Anterior cingulate cortex (tissue), 58 donors: ENCODE measurements around the gene GSK3A.

Source experiments
- DNase-seq, 58 donors: peaks; one replicate each; lab custom pipeline; 2025; lab: John Stamatoyannopoulos, UW

The GSK3A gene

DNA sequence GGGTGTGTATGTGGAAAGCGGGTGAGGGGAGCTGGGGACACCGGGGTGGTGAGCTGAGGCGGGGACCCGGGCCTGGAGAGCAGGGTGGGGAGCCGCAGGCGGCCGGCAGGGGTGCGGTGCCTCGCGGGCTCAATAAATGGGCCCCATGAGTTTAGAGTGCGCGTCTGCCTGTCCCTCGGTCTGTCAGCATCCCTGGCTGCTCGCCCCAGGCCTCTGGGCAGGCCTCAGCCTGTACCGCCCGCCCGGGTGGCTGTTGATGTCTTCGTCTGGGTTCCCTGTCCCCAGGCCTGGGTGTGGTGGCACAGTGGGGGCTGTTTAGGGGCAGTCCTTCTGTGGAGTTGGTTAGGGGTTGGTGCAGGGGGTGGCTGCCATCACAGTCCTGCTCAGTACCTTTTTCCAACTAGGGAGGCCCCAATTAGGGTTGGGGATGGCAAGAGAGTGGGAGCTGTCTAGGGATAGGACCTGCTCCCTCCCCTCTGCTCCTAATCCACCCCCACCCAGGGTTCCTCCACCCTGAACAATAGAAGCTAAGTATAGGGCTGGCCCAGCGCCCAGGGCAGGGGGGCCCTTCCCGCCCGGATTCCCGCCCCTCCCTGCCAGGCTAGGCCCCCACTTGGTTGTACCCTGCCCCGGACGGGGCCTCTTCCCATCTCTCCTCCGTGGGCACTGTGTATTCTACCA lies 38.9 kb upstream of the GSK3A start:
- peak in 46 of 58 donors; percentile 29 to 89 (median 72) for DNase-seq

DNA sequence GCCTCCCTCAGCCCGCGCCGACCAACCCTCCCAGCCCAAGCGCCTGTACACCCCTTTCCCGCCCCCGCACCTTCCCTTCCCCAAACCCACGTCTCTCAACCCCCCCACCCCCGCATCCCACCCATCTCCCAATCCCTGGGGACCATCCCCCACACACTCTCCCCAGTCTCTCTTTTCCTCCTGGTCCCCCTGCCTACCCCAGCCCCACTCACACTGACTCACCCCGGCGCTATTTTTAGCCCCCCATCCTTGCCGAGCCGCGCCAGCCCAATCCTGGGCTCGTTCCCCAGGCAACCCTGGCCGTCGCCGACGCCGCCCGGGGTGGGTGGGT lies 38.4 kb upstream of the GSK3A start:
- peak in 44 of 58 donors; percentile 39 to 88 (median 75) for DNase-seq

DNA sequence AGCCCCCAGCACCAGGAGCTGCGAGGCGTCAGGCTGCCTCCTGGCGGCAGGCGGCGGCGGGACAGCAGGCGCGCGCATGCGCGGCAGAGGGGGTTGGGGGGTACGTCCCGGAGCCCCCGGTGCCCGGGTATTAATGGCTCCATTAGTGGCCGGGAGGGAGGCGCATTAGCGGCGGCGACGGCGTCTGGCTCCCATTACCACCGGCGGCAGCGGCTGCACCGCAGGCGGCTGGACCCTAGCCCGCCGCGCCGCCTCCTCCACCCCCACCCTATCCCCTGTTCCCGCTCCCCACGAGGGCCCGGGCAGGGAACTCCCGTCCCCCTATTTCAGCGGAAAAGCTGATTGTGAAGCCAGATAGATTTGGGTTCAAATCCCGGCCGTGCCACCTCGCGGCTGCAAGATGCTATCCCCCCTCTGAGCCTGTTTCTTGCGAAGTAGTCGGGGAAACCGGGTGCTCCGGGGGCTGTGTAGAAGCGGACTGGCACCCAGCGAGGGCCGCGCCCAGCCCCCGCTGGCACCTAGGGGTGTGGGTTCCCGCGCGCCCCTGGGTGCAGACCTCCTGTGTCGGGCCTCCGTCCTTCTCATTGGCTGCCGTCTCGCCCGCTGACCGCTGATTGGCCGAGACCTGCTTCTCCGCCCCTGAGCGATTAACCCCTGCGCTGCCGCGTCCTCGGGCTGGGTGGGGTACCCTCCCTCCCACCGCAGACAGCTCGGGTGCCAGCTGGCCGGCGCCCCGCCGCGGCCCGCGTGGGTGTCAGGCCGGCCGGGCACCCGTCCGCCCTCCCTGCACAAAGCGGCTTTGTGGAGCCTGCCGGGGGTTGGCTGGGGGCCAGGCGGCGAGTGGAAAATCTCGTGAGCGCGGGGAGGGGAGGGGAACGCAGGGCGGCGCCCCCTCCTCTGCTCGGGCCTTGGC lies 37.8 kb upstream of the GSK3A start:
- peak; percentile 64 to 97 (median 93) for DNase-seq

DNA sequence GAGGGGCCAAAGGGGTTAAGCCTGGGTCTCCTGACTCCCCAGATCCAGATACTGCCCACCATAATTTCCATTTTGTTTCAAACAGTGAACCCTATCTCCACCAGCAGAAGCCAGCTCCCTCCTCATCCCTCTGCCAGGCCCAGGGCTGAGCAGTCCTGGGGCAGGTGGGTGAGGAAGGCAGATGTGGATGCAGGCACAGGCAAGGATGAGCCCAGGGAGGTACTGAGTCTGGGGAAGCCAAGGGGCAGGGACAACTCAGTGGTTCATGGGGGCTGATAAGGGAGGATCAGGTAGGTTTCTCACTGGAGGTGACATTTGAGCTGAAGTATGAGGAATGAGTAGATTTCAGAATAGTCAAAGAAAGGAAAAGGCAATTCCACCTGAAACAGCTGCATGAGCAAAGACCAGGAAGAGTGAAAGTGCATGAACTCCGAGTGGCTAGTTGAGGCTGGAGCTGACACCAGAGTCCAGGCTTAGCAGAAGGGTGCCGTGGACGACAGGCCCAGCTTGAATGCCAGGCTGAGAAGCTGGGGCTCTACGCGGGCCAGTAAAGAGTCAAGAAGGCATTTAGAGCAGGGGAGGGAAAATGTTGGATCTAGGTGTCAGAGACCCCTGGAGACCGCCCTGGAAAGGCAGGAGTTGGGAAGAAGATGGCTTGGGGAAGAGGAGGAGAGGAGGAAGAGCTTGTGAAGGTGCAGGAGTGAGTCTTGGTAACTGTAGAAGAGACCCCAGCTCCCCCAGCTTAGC lies 36.9 kb upstream of the GSK3A start:
- peak in 5 of 58 donors; percentile 38 to 64 (median 60) for DNase-seq

DNA sequence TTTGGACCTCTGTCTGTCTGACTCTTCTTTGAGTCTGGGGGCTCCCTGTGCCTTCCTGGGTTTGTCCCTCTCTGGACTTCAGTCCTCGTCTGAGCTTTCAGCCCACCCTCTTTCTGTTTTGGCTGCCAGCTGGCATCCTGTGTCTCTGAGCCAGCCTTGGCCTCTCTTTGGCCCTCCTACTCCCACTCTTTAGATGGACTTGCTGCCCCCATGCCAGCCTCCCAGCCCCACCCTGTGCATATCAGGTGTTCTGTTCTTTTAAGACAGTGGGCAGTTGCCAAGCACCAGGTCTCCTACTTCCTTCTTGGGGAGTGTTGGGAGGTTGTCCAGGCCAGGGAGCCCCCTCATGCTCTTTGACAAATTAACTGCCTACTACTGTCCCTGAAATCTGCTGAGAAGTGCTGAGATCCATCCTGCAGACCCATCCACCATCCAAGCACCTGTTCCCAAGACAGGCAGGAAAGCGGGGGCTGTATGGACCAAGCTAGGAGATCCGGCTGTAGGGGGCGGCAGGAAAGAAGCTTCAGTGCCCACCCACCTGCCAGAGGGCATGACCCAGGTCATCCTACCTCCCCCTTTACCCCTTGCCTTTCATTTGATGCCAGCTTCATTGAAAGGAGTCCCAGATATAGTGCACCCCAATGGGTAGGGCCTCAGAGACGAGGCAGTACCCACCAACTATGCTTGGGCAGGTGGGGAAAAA lies 36.2 kb upstream of the GSK3A start:
- DNase-seq: no peak

DNA sequence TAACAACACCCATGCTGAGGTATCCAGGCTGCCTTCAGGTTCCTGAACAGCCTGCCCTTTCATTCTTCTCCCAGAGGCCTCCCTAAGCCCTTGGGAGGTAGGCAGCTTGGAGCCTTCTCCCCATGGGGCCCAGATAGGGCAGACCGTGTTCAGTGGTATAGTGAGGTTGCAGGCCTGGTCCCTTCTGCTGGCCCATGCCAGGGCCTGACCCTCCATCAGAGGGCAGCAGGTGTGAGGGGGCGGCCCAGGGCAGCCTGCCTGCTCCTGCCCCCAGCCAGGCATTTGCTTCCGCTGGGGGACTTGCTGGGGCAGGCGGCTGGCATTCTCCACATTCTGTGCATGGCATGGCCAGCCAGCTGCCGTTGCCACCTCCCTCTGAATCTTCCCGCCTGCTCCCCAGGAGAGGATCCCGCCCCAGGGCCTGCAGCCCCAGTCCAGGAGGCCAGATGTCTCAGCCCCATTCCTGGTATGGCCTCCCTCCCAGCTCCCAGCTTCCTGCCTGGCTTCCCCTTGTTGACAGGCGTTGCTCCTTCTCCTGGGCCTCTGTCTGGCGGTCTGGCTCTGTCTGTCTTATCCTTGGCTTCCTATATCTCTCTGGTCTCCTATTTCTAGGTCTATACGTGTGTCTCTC lies 35.5 kb upstream of the GSK3A start:
- DNase-seq: no peak

DNA sequence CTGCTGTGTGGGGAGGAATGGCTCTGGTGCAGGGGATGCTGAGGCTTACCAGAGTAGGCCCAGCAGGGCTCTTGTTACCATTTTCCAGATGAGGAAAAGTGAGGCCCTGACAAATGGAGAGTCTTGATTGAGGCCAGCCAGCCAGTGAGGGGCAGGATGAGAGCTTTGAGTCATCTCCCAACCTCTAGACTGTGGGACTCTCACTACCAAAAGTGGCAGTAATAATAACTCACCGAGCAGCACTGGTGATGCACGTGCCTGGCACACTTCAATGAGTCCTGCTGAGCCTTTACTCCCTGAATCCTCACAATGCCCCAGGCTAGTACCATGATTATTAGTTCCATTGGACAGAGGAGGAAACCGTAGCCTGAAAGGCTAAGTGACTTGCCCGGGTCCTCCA lies 34.4 kb upstream of the GSK3A start:
- no peak for DNase-seq

DNA sequence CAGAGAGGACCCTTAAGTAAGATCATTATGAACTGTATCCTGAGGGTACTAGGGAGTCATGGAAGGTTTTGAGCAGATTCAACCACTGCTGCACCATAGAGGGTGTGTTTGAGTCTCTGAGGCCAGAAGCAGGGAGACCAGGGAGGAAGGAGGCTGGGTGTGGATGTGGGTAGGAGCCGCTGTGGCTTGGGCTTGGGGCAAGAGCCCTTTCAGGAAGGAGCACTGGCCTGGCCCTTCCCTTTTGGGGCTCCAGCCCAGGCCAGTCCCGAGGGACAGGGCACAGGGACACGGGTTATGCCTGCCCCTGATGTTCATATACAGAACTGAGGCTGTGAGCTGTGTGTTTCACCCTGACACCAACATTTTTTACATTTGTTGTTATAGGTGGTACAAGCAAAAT lies 33.9 kb upstream of the GSK3A start:
- no peak for DNase-seq

DNA sequence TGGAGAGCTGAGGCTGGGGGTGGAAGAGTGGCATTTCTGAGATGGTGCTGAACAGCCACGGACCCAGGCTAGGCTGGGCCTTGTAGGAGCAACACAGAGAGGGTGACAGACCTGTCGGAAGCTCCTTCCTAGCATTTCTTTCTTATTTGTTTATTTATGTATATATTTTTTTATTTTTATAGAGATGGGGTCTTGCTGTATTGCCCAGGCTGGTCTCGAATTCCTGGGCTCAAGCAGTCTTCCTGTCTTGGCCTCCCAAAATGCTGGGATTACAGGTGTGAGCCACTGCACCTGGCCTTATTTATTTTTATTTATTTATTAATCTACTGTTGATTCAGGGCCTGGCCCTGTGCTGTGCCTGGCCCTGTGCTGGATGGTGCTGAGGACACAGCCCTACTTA lies 33.1 kb upstream of the GSK3A start:
- DNase-seq: no peak

DNA sequence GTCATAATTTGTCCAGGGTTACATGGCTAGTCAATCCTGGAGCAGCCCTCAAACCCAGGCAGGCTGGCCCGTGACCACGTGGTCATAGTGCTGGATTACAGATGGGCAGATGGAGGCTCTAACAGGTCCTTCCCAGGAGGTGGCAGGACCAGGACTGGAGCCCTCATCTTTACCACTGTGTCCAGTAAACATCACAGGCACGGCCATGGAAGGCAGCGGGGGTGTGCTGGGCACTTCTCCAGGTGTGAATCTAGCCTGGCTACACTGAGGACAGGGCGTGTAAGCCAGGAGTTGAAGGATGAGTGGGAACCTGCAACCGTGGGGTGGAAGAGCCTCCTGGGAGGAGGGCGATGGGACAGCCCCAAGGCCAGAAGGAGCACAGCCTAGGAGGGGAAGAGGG lies 32.7 kb upstream of the GSK3A start:
- DNase-seq: no peak

DNA sequence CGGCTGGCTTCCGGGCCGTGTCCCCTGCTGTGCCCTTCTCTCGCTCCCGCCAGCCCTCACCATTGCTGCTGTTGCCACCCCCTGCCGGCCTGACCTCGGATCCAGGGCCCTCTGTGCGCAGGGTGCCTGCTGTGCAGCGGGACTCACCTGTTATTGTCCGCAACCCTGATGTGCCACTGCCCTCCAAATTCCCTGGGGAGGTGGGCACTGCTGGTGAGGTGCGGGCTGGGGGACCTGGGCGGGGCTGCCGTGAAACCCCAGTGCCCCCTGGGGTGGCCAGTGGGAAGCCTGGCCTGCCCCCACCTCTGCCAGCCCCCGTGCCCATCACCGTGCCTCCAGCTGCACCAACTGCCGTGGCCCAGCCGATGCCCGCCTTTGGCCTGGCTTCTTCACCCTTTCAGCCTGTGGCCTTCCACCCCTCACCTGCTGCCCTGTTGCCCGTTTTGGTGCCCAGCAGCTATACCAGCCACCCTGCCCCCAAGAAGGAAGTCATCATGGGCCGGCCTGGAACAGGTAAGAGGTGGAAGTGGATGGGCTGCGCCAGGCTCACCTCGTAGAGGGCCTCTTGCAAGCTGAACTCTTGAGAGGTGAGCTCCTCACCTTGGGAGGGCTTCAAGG lies 31.8 kb upstream of the GSK3A start:
- DNase-seq: no peak

DNA sequence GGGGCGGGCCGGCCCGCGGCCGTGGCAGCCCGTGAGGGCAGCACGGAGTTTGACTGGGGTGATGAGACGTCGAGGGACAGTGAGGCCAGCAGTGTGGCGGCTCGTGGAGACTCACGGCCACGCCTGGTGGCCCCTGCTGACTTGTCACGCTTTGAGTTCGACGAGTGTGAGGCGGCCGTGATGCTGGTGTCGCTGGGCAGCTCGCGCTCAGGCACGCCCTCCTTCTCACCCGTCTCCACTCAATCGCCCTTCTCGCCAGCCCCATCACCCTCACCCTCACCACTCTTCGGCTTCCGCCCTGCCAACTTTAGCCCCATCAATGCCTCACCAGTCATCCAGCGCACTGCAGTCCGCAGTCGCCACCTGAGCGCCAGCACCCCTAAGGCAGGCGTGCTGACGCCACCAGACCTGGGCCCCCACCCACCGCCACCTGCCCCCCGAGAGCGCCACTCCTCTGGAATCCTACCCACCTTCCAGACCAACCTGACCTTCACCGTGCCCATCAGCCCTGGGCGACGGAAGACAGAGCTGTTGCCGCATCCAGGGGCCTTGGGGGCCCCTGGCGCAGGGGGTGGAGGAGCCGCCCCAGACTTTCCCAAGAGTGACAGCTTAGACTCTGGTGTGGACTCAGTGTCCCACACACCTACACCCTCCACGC lies 31.1 kb upstream of the GSK3A start:
- DNase-seq: no peak

DNA sequence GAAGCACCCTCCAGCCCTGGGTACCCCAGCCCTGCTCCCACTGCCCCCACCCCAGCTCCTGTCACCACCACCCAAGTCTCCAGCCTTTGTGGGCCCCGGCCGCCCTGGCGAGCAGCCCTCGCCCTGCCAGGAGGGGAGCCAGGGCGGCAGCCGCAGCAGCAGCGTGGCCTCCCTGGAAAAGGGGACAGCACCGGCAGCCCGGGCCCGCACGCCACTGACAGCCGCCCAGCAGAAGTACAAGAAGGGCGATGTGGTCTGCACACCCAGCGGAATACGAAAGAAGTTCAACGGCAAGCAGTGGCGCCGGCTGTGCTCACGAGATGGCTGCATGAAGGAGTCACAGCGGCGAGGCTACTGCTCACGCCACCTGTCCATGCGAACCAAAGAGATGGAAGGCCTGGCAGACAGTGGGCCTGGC lies 30.6 kb upstream of the GSK3A start:
- DNase-seq: no peak

DNA sequence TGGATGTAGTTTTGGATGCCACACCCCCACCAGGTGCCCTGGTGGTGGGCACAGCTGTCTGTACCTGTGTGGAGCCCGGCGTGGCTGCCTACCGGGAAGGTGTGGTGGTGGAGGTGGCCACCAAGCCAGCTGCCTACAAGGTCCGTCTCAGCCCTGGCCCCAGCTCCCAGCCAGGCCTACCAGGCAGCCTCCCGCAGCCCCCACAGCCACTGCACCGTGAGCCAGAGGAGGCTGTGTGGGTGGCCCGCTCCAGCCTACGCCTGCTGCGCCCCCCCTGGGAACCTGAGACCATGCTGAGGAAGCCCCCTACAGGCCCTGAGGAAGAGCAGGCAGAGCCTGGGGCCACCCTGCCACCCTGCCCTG lies 30.1 kb upstream of the GSK3A start:
- no peak for DNase-seq

DNA sequence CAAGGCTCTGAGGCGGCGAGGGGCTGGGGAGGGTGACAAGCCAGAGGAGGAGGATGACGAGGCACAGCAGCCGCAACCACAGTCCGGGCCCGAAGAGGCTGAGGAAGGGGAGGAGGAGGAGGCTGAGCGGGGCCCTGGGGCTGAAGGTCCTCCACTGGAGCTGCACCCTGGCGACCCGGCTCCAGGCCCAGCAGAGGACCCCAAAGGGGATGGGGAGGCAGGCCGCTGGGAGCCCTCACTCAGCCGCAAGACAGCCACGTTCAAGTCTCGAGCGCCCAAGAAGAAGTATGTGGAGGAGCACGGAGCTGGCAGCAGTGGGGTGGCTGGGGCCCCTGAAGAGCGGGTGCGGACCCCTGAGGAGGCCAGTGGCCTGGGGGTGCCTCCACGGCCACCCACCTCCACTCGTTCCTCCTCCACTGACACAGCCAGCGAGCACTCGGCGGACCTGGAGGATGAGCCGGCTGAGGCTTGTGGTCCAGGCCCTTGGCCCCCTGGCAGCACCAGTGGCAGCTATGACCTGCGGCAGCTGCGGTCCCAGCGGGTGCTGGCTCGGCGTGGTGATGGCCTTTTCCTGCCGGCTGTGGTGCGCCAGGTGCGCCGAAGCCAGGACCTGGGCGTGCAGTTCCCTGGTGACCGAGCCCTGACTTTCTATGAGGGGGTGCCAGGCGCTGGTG lies 29.6 kb upstream of the GSK3A start:
- DNase-seq: no peak

DNA sequence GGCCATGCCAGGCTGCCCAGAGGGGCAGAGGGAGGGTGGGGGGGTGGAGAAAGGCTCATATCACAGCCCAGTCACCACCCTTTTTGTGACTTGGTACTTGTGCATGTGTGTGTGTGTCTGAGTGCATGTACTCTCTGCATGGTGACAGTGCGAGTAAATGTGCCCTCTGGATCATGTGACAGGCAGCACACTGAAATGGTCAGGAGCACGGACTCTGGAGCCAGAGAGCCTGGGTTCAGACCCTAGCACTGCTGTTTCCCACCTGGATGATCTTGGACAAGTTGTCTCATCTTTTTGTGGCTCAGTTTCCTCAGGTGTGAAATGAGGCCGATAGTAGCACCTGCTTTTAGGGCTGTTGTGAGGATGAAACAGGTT lies 28.6 kb upstream of the GSK3A start:
- DNase-seq: peak in 2 of 58 donors; percentile 61 to 67

DNA sequence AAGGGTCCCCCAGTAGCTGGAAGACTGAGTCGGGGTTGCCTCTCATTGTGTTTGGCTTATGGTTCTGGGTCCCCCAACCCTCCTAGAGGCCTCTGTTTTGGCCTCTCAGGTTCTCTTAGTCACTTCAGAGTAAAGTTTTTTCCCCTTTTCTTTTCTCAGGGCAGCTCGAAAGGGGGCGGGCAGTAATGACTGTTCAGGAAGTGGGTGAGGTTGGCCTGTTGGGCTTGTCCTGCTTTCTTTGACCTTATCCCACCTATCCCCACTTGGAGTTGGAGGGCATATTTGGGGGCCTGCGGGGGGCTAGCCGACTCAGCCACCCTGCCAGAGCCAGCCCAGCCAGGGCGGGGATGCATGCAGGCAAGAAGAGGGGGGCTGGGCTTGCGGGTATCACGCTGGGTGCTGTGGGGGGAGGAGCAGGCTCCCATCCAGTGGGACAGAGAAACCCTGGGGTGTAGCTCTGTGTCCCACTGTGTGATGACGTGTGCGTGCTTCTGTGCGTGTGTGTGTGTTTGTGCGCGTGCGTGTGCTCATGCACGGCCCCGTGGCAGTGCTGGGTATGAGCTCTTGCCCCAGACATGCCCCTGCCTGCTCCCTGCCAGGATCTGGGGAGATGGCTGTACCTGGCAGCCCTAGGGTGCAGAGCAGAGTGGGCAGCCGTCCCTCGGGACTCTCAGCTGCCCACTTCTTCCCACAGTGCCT lies 28.1 kb upstream of the GSK3A start:
- peak in 36 of 58 donors; percentile 26 to 83 (median 44) for DNase-seq
